Measurements from ENCODE around the gene KLRC3.
"Not testable (repeated sequence)": the region's sequence is repeated elsewhere in the genome, so short reads cannot be mapped to it uniquely, and the experiment has no call there.

The KLRC3 gene

DNA sequence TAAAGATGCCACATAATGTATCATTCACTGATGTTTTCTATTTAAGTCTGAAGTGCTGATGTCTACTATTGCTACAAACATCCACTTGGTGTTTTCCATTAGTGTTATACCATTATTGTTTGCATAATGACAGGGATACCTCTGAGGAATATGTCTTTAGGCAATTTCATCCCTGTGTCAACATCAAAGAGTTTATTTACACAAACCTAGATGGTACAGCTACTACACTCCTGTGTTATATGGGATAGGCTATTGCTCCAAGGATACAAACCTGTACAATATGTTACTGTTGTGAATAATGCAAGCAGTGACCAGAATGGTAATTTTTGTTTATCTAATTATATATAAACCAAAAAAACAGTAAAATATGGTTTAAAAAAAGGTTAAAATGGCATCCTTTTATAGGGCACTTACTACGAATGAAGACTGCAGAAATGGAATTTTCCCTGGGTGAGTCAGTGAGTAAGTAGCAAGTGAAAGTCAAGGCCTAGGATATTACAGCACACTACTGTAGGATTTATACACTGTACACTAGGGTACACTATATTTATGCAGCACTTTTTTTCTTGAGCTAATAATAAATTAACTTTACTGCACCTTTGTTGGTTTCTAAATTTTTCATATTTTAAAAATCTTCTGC, 4.0 kb upstream of the KLRC3 start:
- WGBS: no CpG with 5 or more reads among the region's 1 CpG
- H3K27ac ChIP-seq (ENCODE audit: low read length, poor library complexity, severe bottlenecking); H3K4ac ChIP-seq (ENCODE audit: low read depth in 1 of 2, low read length in 2 of 2); H3K9me3 ChIP-seq (ENCODE audit: control insufficient read depth, low read length); H3K4me2 ChIP-seq (ENCODE audit: low read length, poor library complexity, severe bottlenecking); DNase-seq; H3K9ac ChIP-seq (ENCODE audit: low read length); H2BK15ac ChIP-seq (ENCODE audit: low read depth, poor library complexity, severe bottlenecking); H4K8ac ChIP-seq (ENCODE audit: low read length); H3K14ac ChIP-seq (ENCODE audit: low read length in 2 of 2); H4K91ac ChIP-seq (ENCODE audit: low read length); H2BK12ac ChIP-seq (ENCODE audit: low read length in 2 of 2); H3K79me1 ChIP-seq (replicated peaks; ENCODE audit: low read length, poor library complexity, severe bottlenecking); H3K4me3 ChIP-seq (ENCODE audit: insufficient read depth in 1 of 2, low read depth in 1 of 2, low read length in 2 of 2); H3K4me1 ChIP-seq (ENCODE audit: control insufficient read depth, insufficient read depth, low read depth, low read length); H2BK120ac ChIP-seq (ENCODE audit: low read depth, low read length); H3K23ac ChIP-seq (ENCODE audit: low read length in 2 of 2); H3K27me3 ChIP-seq (ENCODE audit: control insufficient read depth in 1 of 2, insufficient read depth in 1 of 2, low read length in 2 of 2); H3K18ac ChIP-seq (ENCODE audit: low read depth in 1 of 2, low read length in 2 of 2); H2AFZ ChIP-seq (ENCODE audit: low read depth, low read length); H2AK5ac ChIP-seq (ENCODE audit: low read length, severe bottlenecking); H3K36me3 ChIP-seq (ENCODE audit: control insufficient read depth in 1 of 2, insufficient read depth in 2 of 2, low read depth in 1 of 2, low read length in 2 of 2); H2BK5ac ChIP-seq (ENCODE audit: low read depth, low read length, poor library complexity, severe bottlenecking): not testable (repeated sequence)

DNA sequence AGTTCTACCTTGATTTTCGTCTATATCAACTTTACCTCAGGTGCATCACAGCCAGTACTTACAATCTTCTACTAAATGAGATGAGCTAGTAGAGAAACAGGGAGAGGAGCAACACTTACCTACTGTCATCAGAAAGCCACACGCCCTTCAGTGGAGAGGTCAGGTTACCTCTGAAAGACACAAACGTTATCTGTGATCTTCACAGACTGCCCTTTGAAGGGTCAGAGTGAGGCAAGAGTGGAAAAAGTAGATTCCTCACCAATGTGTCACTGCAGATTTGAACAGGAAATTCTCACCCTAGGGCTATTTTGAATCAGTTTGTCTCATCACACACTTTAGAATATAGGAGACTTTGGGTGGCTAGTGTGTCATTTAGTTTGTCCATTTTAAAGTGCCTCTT, 1.8 kb upstream of the KLRC3 start:
- not testable (repeated sequence) for H3K4me2 ChIP-seq (ENCODE audit: low read length, poor library complexity, severe bottlenecking); H2BK12ac ChIP-seq (ENCODE audit: low read length in 2 of 2); H3K14ac ChIP-seq (ENCODE audit: low read length in 2 of 2); H2BK5ac ChIP-seq (ENCODE audit: low read depth, low read length, poor library complexity, severe bottlenecking); H3K79me1 ChIP-seq (replicated peaks; ENCODE audit: low read length, poor library complexity, severe bottlenecking); H3K23ac ChIP-seq (ENCODE audit: low read length in 2 of 2); H3K4ac ChIP-seq (ENCODE audit: low read depth in 1 of 2, low read length in 2 of 2); H2AFZ ChIP-seq (ENCODE audit: low read depth, low read length); DNase-seq; H3K4me1 ChIP-seq (ENCODE audit: control insufficient read depth, insufficient read depth, low read depth, low read length); H2BK120ac ChIP-seq (ENCODE audit: low read depth, low read length); H4K8ac ChIP-seq (ENCODE audit: low read length); H4K91ac ChIP-seq (ENCODE audit: low read length); H3K27me3 ChIP-seq (ENCODE audit: control insufficient read depth in 1 of 2, insufficient read depth in 1 of 2, low read length in 2 of 2); H3K36me3 ChIP-seq (ENCODE audit: control insufficient read depth in 1 of 2, insufficient read depth in 2 of 2, low read depth in 1 of 2, low read length in 2 of 2); H3K9ac ChIP-seq (ENCODE audit: low read length); H2BK15ac ChIP-seq (ENCODE audit: low read depth, poor library complexity, severe bottlenecking); H2AK5ac ChIP-seq (ENCODE audit: low read length, severe bottlenecking); H3K18ac ChIP-seq (ENCODE audit: low read depth in 1 of 2, low read length in 2 of 2); H3K27ac ChIP-seq (ENCODE audit: low read length, poor library complexity, severe bottlenecking); H3K9me3 ChIP-seq (ENCODE audit: control insufficient read depth, low read length); H3K4me3 ChIP-seq (ENCODE audit: insufficient read depth in 1 of 2, low read depth in 1 of 2, low read length in 2 of 2)
- WGBS: no CpG with 5 or more reads among the region's 3 CpGs

DNA sequence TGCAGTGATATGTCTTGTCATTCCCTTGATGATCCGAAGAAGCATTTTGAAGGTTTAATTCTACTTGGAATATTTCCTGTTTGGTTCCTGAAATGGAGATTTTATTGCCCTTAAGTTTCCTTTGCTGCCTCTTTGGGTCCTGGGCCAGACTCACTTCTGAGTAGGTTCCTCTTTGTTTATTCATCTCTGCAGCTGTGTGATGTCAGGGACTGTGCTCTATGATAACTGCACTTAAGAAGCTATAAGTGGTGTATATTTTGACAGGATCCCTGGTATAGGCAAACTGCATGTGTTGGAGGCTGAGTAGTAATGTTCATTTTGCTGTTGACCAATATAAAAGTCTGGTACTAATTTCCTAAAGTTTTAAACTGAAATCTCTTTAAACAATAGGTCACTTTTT, 11.0 kb downstream of the KLRC3 start, which contains the start of gene KLRC4:
Gene KLRC4 (minus strand): TSS at position 366 of the 400 bp plus-strand sequence. CDS start 182 bp downstream, at position 184.
- Histone ChIP-seq H3K79me1 (replicated peaks; ENCODE audit: low read length, poor library complexity, severe bottlenecking) (no peaks in the 10 kb centered on the region), H2AFZ (ENCODE audit: low read depth, low read length) (no peak within 1 kb of the TSS), H3K27me3 (ENCODE audit: control insufficient read depth in 1 of 2, insufficient read depth in 1 of 2, low read length in 2 of 2) (no peaks in the 10 kb centered on the region), H3K4me2 (ENCODE audit: low read length, poor library complexity, severe bottlenecking) (no peak within 1 kb of the TSS), H3K4me3 (ENCODE audit: insufficient read depth in 1 of 2, low read depth in 1 of 2, low read length in 2 of 2) (no peak within 1 kb of the TSS), H3K18ac (ENCODE audit: low read depth in 1 of 2, low read length in 2 of 2) (no peak within 1 kb of the TSS), H3K36me3 (ENCODE audit: control insufficient read depth in 1 of 2, insufficient read depth in 2 of 2, low read depth in 1 of 2, low read length in 2 of 2) (no peaks in the 10 kb centered on the region), H2AK5ac (ENCODE audit: low read length, severe bottlenecking) (no peak within 1 kb of the TSS), H4K8ac (ENCODE audit: low read length) (no peak within 1 kb of the TSS), H3K9me3 (ENCODE audit: control insufficient read depth, low read length) (peaks cover 4% of the 10 kb centered on the region), H3K4me1 (ENCODE audit: control insufficient read depth, insufficient read depth, low read depth, low read length) (peaks cover 1% of the 10 kb centered on the region), H2BK12ac (ENCODE audit: low read length in 2 of 2) (no peak within 1 kb of the TSS), H3K27ac (ENCODE audit: low read length, poor library complexity, severe bottlenecking) (no peak within 1 kb of the TSS), H3K14ac (ENCODE audit: low read length in 2 of 2) (no peak within 1 kb of the TSS), H4K91ac (ENCODE audit: low read length) (no peak within 1 kb of the TSS), H3K4ac (ENCODE audit: low read depth in 1 of 2, low read length in 2 of 2) (no peak within 1 kb of the TSS), H3K23ac (ENCODE audit: low read length in 2 of 2) (no peak within 1 kb of the TSS), H3K9ac (ENCODE audit: low read length) (no peak within 1 kb of the TSS), H2BK15ac (ENCODE audit: low read depth, poor library complexity, severe bottlenecking) (no peak within 1 kb of the TSS), H2BK120ac (ENCODE audit: low read depth, low read length) (no peak within 1 kb of the TSS), H2BK5ac (ENCODE audit: low read depth, low read length, poor library complexity, severe bottlenecking) (no peak within 1 kb of the TSS)
- peak; percentile 52 for DNase-seq
- WGBS: 6% methylated on average over 1 of the region's 1 CpG

DNA sequence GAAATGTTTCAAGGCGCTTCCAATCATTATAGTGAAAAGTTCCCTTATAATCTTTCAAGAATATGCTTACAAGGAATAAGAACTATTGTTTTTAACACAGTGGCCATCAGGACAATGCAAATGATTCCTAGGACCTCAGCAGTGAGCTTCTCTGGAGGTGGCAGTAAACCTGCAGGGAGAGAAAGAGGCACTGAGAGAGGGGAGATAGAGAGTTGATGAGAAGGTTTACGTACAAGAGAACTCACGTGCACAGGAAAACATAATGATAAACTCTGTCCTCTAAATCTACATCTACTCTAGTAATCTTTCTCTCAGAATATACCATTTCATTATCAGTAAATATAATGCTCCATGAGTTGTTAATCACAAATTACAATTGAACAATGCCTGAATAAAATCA, 11.6 kb downstream of the KLRC3 start:
- Histone ChIP-seq H2BK12ac (ENCODE audit: low read length in 2 of 2) (no peak overlapping the region), H3K27ac (ENCODE audit: low read length, poor library complexity, severe bottlenecking) (no peak overlapping the region), H3K9me3 (ENCODE audit: control insufficient read depth, low read length) (peaks cover 4% of the 10 kb centered on the region), H2AFZ (ENCODE audit: low read depth, low read length) (no peak overlapping the region), H3K9ac (ENCODE audit: low read length) (no peak overlapping the region), H2BK5ac (ENCODE audit: low read depth, low read length, poor library complexity, severe bottlenecking) (no peak overlapping the region), H3K27me3 (ENCODE audit: control insufficient read depth in 1 of 2, insufficient read depth in 1 of 2, low read length in 2 of 2) (no peaks in the 10 kb centered on the region), H3K4me2 (ENCODE audit: low read length, poor library complexity, severe bottlenecking) (no peak overlapping the region), H4K8ac (ENCODE audit: low read length) (no peak overlapping the region), H3K4me3 (ENCODE audit: insufficient read depth in 1 of 2, low read depth in 1 of 2, low read length in 2 of 2) (no peak overlapping the region), H2BK120ac (ENCODE audit: low read depth, low read length) (no peak overlapping the region), H3K23ac (ENCODE audit: low read length in 2 of 2) (no peak overlapping the region), H3K4ac (ENCODE audit: low read depth in 1 of 2, low read length in 2 of 2) (no peak overlapping the region), H2BK15ac (ENCODE audit: low read depth, poor library complexity, severe bottlenecking) (no peak overlapping the region), H3K14ac (ENCODE audit: low read length in 2 of 2) (no peak overlapping the region), H4K91ac (ENCODE audit: low read length) (no peak overlapping the region), H3K36me3 (ENCODE audit: control insufficient read depth in 1 of 2, insufficient read depth in 2 of 2, low read depth in 1 of 2, low read length in 2 of 2) (no peaks in the 10 kb centered on the region), H2AK5ac (ENCODE audit: low read length, severe bottlenecking) (no peak overlapping the region), H3K79me1 (replicated peaks; ENCODE audit: low read length, poor library complexity, severe bottlenecking) (no peaks in the 10 kb centered on the region), H3K18ac (ENCODE audit: low read depth in 1 of 2, low read length in 2 of 2) (no peak overlapping the region), H3K4me1 (ENCODE audit: control insufficient read depth, insufficient read depth, low read depth, low read length) (peaks cover 1% of the 10 kb centered on the region)
- no CpG with 5 or more reads among the region's 3 CpGs for WGBS
- DNase-seq: no peak

Measured in mesenchymal stem cell (in vitro differentiated cells and primary cell).